Heart left ventricle (tissue), 13 donors: Measurements from ENCODE around the gene HS3ST2.

Source experiments
- CTCF ChIP-seq, 12 donors: fragments of 200-600 bp; sonication (generic) in 4 of 12; IDR thresholded peaks; one replicate each; pipeline versions ENCODE4 v1.5.0 to v1.8.0; 2018 to 2022; ENCODE audit warnings: antibody characterized with exemption in 12 of 12, mild to moderate bottlenecking in 5 of 12
- POLR2A ChIP-seq, 2 donors: fragments of 450-650 bp; IDR thresholded peaks; one replicate each; pipeline ENCODE4 v1.6.1; 2017; ENCODE audit warnings: antibody characterized with exemption in 2 of 2, mild to moderate bottlenecking in 2 of 2, moderate library complexity in 2 of 2
- donor health status: ischemic (EF 13 %, LVEDD 7.1; RV severe dilation, severe dysfunction).
- donor health status: DM: no; HTN: yes; CAD: no.
- donor health status: DM: no; HTN: no; CAD: no.
- donor health status: ischemic (EF 25% LVEDD 6.9; RV normal size, moderate dysfunction).
- donor health status: ischemic (EF 25% LVEDD 5.7; RV mildly dilated, moderate dysfunction).
- donor health status: ischemic (EF 35%, LVEDD 5.7; RV mildly dilated, moderate dysfunction).
- donor health status: nonischemic (EF 11% LVEDD 7.7; RV severe dilation, severe dysfunction).
- donor health status: DM: yes; HTN: yes; CAD: no.
- donor health status: PGD.
- donor health status: ischemic (EF 29% LVEDD 5.4; RV normal size, mild dysfunction).
- donor health status: nonischemic (EF 23%, LVEDD 6.1; RV moderate dilation, normal function).

- TF ChIP-seq CTCF (IDR thresholded peaks at IDR 0.05) (no peak), POLR2A (IDR thresholded peaks at IDR 0.05) (no peak)
Measured at GRCh38 chr16:22932032-22932771, 118.2 kb downstream of the HS3ST2 start.
